HL-60 (cell line): ENCODE measurements around the gene DCDC2C.

Source experiments
- DNase-seq, 2 experiments: peaks; one replicate each; pipeline ENCODE4 v3.0.0-alpha.2; 2010 to 2020; ENCODE audit warnings: low read depth in 1 of 2, low spot score in 1 of 2
- H3K27ac ChIP-seq: fragments of 250-450 bp; sonication (Bioruptor Pico); replicated peaks from 2 replicates; pipeline ENCODE4 v1.5.1; 2020; ENCODE audit warnings: mild to moderate bottlenecking, moderate library complexity
- H3K27me3 ChIP-seq: fragments of 250-450 bp; sonication (Bioruptor Pico); 2 replicates; pipeline ENCODE4 v1.5.1; 2021; ENCODE audit warnings: mild to moderate bottlenecking, moderate library complexity; ENCODE audit not compliant: insufficient read depth, poor library complexity, severe bottlenecking
- H3K4me3 ChIP-seq: replicated peaks from 2 replicates; pipeline ENCODE4 v1.5.1; 2011; ENCODE audit warnings: mild to moderate bottlenecking, control low read depth, low read length; ENCODE audit not compliant: insufficient read depth
- GABPA ChIP-seq: IDR thresholded peaks from 2 replicates; pipeline ENCODE4 v1.6.1; 2012; ENCODE audit warnings: low read depth
- POLR2AphosphoS5 ChIP-seq: IDR thresholded peaks from 2 replicates; pipeline ENCODE4 v1.6.1; 2012; ENCODE audit warnings: low read depth
- REST ChIP-seq: IDR thresholded peaks from 2 replicates; pipeline ENCODE4 v1.6.1; 2012; ENCODE audit warnings: low read depth; ENCODE audit not compliant: insufficient replicate concordance
- SPI1 ChIP-seq: IDR thresholded peaks from 2 replicates; pipeline ENCODE4 v1.6.1; 2012; ENCODE audit warnings: low read depth, mild to moderate bottlenecking, borderline replicate concordance
- TF ChIP-seq, protein P1 (sequence below): IDR thresholded peaks from one replicate; pipeline ENCODE4 v1.5.1; 2011; ENCODE audit warnings: low read length, control low read depth, inconsistent platforms; ENCODE audit not compliant: insufficient read depth

DCDC2C gene

GRCh38 chr2:3780477-3781402 is 77.4 kb downstream of the DCDC2C start:
- TF ChIP-seq, protein P1, sequence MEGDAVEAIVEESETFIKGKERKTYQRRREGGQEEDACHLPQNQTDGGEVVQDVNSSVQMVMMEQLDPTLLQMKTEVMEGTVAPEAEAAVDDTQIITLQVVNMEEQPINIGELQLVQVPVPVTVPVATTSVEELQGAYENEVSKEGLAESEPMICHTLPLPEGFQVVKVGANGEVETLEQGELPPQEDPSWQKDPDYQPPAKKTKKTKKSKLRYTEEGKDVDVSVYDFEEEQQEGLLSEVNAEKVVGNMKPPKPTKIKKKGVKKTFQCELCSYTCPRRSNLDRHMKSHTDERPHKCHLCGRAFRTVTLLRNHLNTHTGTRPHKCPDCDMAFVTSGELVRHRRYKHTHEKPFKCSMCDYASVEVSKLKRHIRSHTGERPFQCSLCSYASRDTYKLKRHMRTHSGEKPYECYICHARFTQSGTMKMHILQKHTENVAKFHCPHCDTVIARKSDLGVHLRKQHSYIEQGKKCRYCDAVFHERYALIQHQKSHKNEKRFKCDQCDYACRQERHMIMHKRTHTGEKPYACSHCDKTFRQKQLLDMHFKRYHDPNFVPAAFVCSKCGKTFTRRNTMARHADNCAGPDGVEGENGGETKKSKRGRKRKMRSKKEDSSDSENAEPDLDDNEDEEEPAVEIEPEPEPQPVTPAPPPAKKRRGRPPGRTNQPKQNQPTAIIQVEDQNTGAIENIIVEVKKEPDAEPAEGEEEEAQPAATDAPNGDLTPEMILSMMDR = peak; percentile 58
- TF ChIP-seq REST = no peak
- no peak for TF ChIP-seq SPI1
- no peak overlapping the region for H3K27ac ChIP-seq
- peak; percentile 2 to 67 for DNase-seq
- no peak overlapping the region for H3K4me3 ChIP-seq
- peaks cover 3% of the 10 kb centered on the region for H3K27me3 ChIP-seq

- no peak for DNase-seq
- H3K4me3 ChIP-seq = no peak overlapping the region
- H3K27me3 ChIP-seq = peaks cover 2% of the 10 kb centered on the region
Measured at GRCh38 chr2:3784731-3785130, 81.4 kb downstream of the DCDC2C start.

More at GRCh38 chr2:3784731-3785130, 81.4 kb downstream of the DCDC2C start:
- no peak overlapping the region for H3K27ac ChIP-seq
- TF ChIP-seq REST (no peak), GABPA (no peak), POLR2AphosphoS5 (no peak), SPI1 (no peak)
- TF ChIP-seq, protein P1 = no peak
